H1 (cell line): Measurements from ENCODE around the gene CTSV. TPM values are rescaled to one million over a fixed set of nuclear protein-coding genes. Genes with fewer than 3 reads are reported as not detected.

Source experiments
- CTCF ChIA-PET: fragments of 300-600 bp; sonication (Branson Sonifier 250); formaldehyde crosslinking; loops from one replicate; lab custom pipeline; 2021; ENCODE audit not compliant: partially characterized antibody; lab: Charles Lee
- POLR2A ChIA-PET: fragments of 300-600 bp; sonication (Branson Sonifier 250); formaldehyde crosslinking; loops from one replicate; lab custom pipeline; 2021; ENCODE audit warnings: inconsistent platforms; ENCODE audit not compliant: partially characterized antibody; lab: Charles Lee
- DNase-seq, 2 experiments: peaks; one replicate each; pipeline versions ENCODE4 v3.0.0 to v3.0.0-alpha.2; 2010 to 2022; ENCODE audit warnings: low spot score in 2 of 2, low read depth in 1 of 2, mixed read lengths in 1 of 2
- FAIRE-seq: peaks from 2 replicates; lab custom pipeline; 2011; peaks lifted over from hg19 to GRCh38; lab: Jason Lieb, UNC
- H2AFZ ChIP-seq: 2 replicates; pipeline ENCODE4 v1.8.1; 2012; ENCODE audit warnings: low read length, inconsistent platforms
- H2AK5ac ChIP-seq: 2 replicates; pipeline ENCODE4 v1.6.1; 2013; ENCODE audit warnings: low read depth, low read length
- H2BK120ac ChIP-seq: replicated peaks from 2 replicates; pipeline ENCODE3; 2013; ENCODE audit warnings: low read depth, low read length, inconsistent platforms
- H2BK12ac ChIP-seq: 2 replicates; pipeline ENCODE4 v1.6.1; 2013; ENCODE audit warnings: low read depth, low read length
- H2BK15ac ChIP-seq: 2 replicates; pipeline ENCODE4 v1.6.1; 2013; ENCODE audit warnings: low read length
- H2BK20ac ChIP-seq: 2 replicates; pipeline ENCODE4 v1.6.1; 2013; ENCODE audit warnings: low read length
- H2BK5ac ChIP-seq: 2 replicates; pipeline ENCODE4 v1.6.1; 2013; ENCODE audit warnings: low read depth, low read length
- H3K14ac ChIP-seq: 2 replicates; pipeline ENCODE4 v1.6.1; 2013; ENCODE audit warnings: inconsistent platforms; ENCODE audit not compliant: insufficient read length
- H3K18ac ChIP-seq: 2 replicates; pipeline ENCODE4 v1.6.1; 2013; ENCODE audit warnings: low read length; ENCODE audit errors: extremely low read depth
- H3K23ac ChIP-seq: 2 replicates; pipeline ENCODE4 v1.6.1; 2013; ENCODE audit warnings: inconsistent platforms; ENCODE audit not compliant: insufficient read length
- H3K23me2 ChIP-seq: 2 replicates; pipeline ENCODE4 v1.6.1; 2013; ENCODE audit warnings: low read depth, low read length
- H3K27ac ChIP-seq: 2 replicates; pipeline ENCODE4 v1.6.1; 2011; ENCODE audit warnings: low read depth, low read length, inconsistent platforms
- H3K27me3 ChIP-seq, 4 experiments: replicated peaks in 1 of 4; 1 replicate in 1 of 4; 2 replicates in 3 of 4; pipeline versions ENCODE4 v1.6.1 to v1.8.1; 2011 to 2013; ENCODE audit warnings: low read length in 3 of 4, mild to moderate bottlenecking in 3 of 4, inconsistent platforms in 2 of 4, mixed read lengths in 2 of 4, moderate library complexity in 1 of 4; ENCODE audit not compliant: control insufficient read depth in 3 of 4, insufficient read depth in 3 of 4; ENCODE audit errors: extremely low read depth in 1 of 4
- H3K36me3 ChIP-seq, 4 experiments: 2 replicates each; pipeline versions ENCODE4 v1.6.1 to v1.8.1; 2011 to 2013; ENCODE audit warnings: mild to moderate bottlenecking in 4 of 4, low read length in 3 of 4, moderate library complexity in 2 of 4, control low read depth in 1 of 4, inconsistent platforms in 1 of 4; ENCODE audit not compliant: insufficient read depth in 4 of 4, control insufficient read depth in 2 of 4
- H3K4ac ChIP-seq: replicated peaks from 2 replicates; pipeline ENCODE3; 2013; ENCODE audit warnings: low read length, low read depth, mixed read lengths, inconsistent platforms; ENCODE audit not compliant: insufficient read length
- H3K4me1 ChIP-seq, 4 experiments: replicated peaks in 1 of 4; 1 replicate in 1 of 4; 2 replicates in 3 of 4; pipeline versions ENCODE4 v1.6.1 to v1.8.1; 2011 to 2013; ENCODE audit warnings: low read length in 3 of 4, inconsistent platforms in 2 of 4, mixed read lengths in 1 of 4; ENCODE audit not compliant: insufficient read depth in 4 of 4, control insufficient read depth in 3 of 4
- H3K4me2 ChIP-seq, 2 experiments: 2 replicates each; pipeline versions ENCODE4 v1.6.1 to v1.8.1; 2011 to 2013; ENCODE audit warnings: low read depth in 2 of 2, low read length in 2 of 2, control low read depth in 1 of 2, inconsistent platforms in 1 of 2, mild to moderate bottlenecking in 1 of 2; ENCODE audit not compliant: insufficient read depth in 1 of 2
- H3K4me3 ChIP-seq, 4 experiments: fragments of 200-600, 300-600 bp in 1 of 4; sonication (generic), shearing (Covaris generic), sonication (Bioruptor Twin) in 1 of 4; 2 replicates each; pipeline versions ENCODE4 v1.5.1 to v1.8.1; 2011 to 2016; ENCODE audit warnings: low read length in 4 of 4, low read depth in 3 of 4, control low read depth in 2 of 4, inconsistent platforms in 2 of 4, mild to moderate bottlenecking in 2 of 4, mixed read lengths in 1 of 4, moderate library complexity in 1 of 4; ENCODE audit not compliant: insufficient read depth in 2 of 4; ENCODE audit errors: extremely low read depth in 1 of 4
- H3K56ac ChIP-seq: replicated peaks from 2 replicates; pipeline ENCODE3; 2013; ENCODE audit warnings: low read depth, mild to moderate bottlenecking, mixed read lengths, low read length, inconsistent platforms; ENCODE audit not compliant: insufficient read length
- H3K79me1 ChIP-seq: 2 replicates; pipeline ENCODE4 v1.6.1; 2013; ENCODE audit warnings: low read depth, low read length, control low read depth
- H3K79me2 ChIP-seq, 2 experiments: 2 replicates each; pipeline versions ENCODE4 v1.6.1 to v1.8.1; 2012 to 2013; ENCODE audit warnings: low read length in 2 of 2, mild to moderate bottlenecking in 2 of 2, inconsistent platforms in 1 of 2; ENCODE audit not compliant: insufficient read depth in 2 of 2, control insufficient read depth in 1 of 2
- H3K9ac ChIP-seq, 4 experiments: replicated peaks in 1 of 4; 1 replicate in 1 of 4; 2 replicates in 3 of 4; pipeline versions ENCODE4 v1.6.1 to v1.8.1; 2011 to 2013; ENCODE audit warnings: low read depth in 3 of 4, low read length in 3 of 4, control low read depth in 2 of 4, mild to moderate bottlenecking in 2 of 4, moderate library complexity in 2 of 4, inconsistent platforms in 1 of 4; ENCODE audit errors: extremely low read depth in 1 of 4
- H3K9me3 ChIP-seq, 2 experiments: 2 replicates each; pipeline versions ENCODE4 v1.6.1 to v1.8.1; 2012 to 2013; ENCODE audit warnings: mild to moderate bottlenecking in 2 of 2, moderate library complexity in 2 of 2, control low read depth in 1 of 2, inconsistent platforms in 1 of 2, low read depth in 1 of 2, low read length in 1 of 2, mixed read lengths in 1 of 2; ENCODE audit not compliant: insufficient read depth in 2 of 2
- H4K20me1 ChIP-seq, 2 experiments: replicated peaks in 1 of 2; 2 replicates each; pipeline versions ENCODE3 to v1.8.1; 2011 to 2013; ENCODE audit warnings: inconsistent platforms in 2 of 2, low read length in 2 of 2, mild to moderate bottlenecking in 1 of 2; ENCODE audit not compliant: insufficient read depth in 2 of 2, control insufficient read depth in 1 of 2
- H4K5ac ChIP-seq: 2 replicates; pipeline ENCODE4 v1.6.1; 2013; ENCODE audit warnings: low read length, low read depth, mixed read lengths, inconsistent platforms; ENCODE audit not compliant: insufficient read length
- H4K8ac ChIP-seq: 2 replicates; pipeline ENCODE4 v1.8.0; 2013; ENCODE audit warnings: mild to moderate bottlenecking, moderate library complexity, low read length, inconsistent platforms; ENCODE audit not compliant: insufficient read depth; ENCODE audit errors: extremely low read depth
- H4K91ac ChIP-seq: replicated peaks from 2 replicates; pipeline ENCODE3; 2013; ENCODE audit warnings: low read length, mixed read lengths, inconsistent platforms; ENCODE audit not compliant: insufficient read length
- ASH2L ChIP-seq: fragments of 200-600, 300-600 bp; sonication (generic); IDR thresholded peaks from one replicate; pipeline ENCODE4 v1.7.1; 2017; ENCODE audit warnings: low read length
- CHD1 ChIP-seq: IDR thresholded peaks from 2 replicates; pipeline ENCODE4 v1.6.1; 2012; ENCODE audit warnings: low read depth, low read length, improper control_type of control experiment
- CHD2 ChIP-seq: IDR thresholded peaks from 2 replicates; pipeline ENCODE4 v1.6.1; 2012; ENCODE audit warnings: low read length, improper control_type of control experiment
- CTBP2 ChIP-seq: IDR thresholded peaks from 2 replicates; pipeline ENCODE4 v1.7.0; 2011; ENCODE audit warnings: borderline replicate concordance, mild to moderate bottlenecking, moderate library complexity, mixed read lengths, low read length; ENCODE audit not compliant: insufficient read depth, insufficient read length
- EZH2 ChIP-seq: fragments of 200-600 bp; sonication (generic); IDR thresholded peaks from 2 replicates; pipeline ENCODE4 v1.7.1; 2012; ENCODE audit warnings: low read depth, mild to moderate bottlenecking, moderate library complexity, low read length, inconsistent platforms; ENCODE audit not compliant: severe bottlenecking
- MAFK ChIP-seq: IDR thresholded peaks from 2 replicates; pipeline ENCODE4 v1.6.1; 2012; ENCODE audit warnings: low read depth, mild to moderate bottlenecking, improper control_type of control experiment, low read length
- POU5F1 ChIP-seq: IDR thresholded peaks from 2 replicates; pipeline ENCODE4 v1.6.1; 2011; ENCODE audit warnings: low read depth, mild to moderate bottlenecking, low read length, moderate library complexity
- RAD21 ChIP-seq, 2 experiments: IDR thresholded peaks in 1 of 2; conservative IDR thresholded peaks in 1 of 2; 2 replicates each; pipeline ENCODE4 v1.6.1; 2011; ENCODE audit warnings: low read depth in 2 of 2, low read length in 2 of 2, improper control_type of control experiment in 1 of 2, inconsistent platforms in 1 of 2, mild to moderate bottlenecking in 1 of 2, moderate library complexity in 1 of 2
- TEAD4 ChIP-seq: IDR thresholded peaks from 2 replicates; pipeline ENCODE4 v1.6.1; 2012; ENCODE audit warnings: low read depth, low read length, inconsistent platforms, mixed read lengths
- ZNF274 ChIP-seq: IDR thresholded peaks from 2 replicates; pipeline ENCODE4 v1.7.0; 2012; ENCODE audit warnings: low read length, borderline replicate concordance; ENCODE audit errors: extremely low read depth
- WGBS, 2 experiments: shearing (Covaris generic) in 1 of 2; methylation state at CpG; one replicate each; pipeline versions ENCODE4 v1.1.6 to v1.1.7; 2013 to 2015; ENCODE audit warnings: low lambda C conversion rate in 2 of 2, mixed read lengths in 2 of 2, inconsistent platforms in 1 of 2, low coverage in 1 of 2, missing lambda C conversion rate in 1 of 2; ENCODE audit not compliant: insufficient replicate concordance in 2 of 2, insufficient coverage in 1 of 2, insufficient read length in 1 of 2; ENCODE audit errors: extremely low coverage in 1 of 2, missing lambda C conversion rate in 1 of 2; 5-methylcytosine and 5-hydroxymethylcytosine counted together
- polyA plus RNA-seq, 7 experiments: library from polyadenylated mRNA; depleted of rRNA in 3 of 7; stranded (reverse) in 5 of 7; unstranded in 2 of 7; fragments of >200 nt in 5 of 7; fragments of 200-250 nt in 2 of 7; gene quantifications; 1 replicate in 5 of 7; 2 replicates in 1 of 7; 4 replicates in 1 of 7; pipeline versions ENCODE4 v1.2.1 to v1.2.3, GENCODE V29; 2011 to 2013; ENCODE audit warnings: missing spikeins in 2 of 7, mixed read lengths in 2 of 7
- total RNA-seq: library from RNA; stranded (reverse); fragmentation: NEBNext Ultra II Directional; extraction: Animal tissue kit (Norgen Biotek cat#: 25700); gene quantifications from 2 replicates; pipeline ENCODE4 v1.2.1, GENCODE V29; 2021

The CTSV gene
- total and polyA plus RNA-seq, 2 of the 8 experiments (the other 6 are each of a cell fraction or from before 2014, with no cell fraction given) = 91.0 to 114 TPM

- H3K23me2 ChIP-seq = no peaks in the 10 kb centered on the region
- POLR2A ChIA-PET = interaction anchor here (1.9 kb wide), 1 partner anchor 10 kb away, joined by 5 read pairs; no protein-coding TSS in a partner anchor
- H3K56ac ChIP-seq = no peak overlapping the region
- no peaks in the 10 kb centered on the region for H3K79me2 ChIP-seq
- no peaks in the 10 kb centered on the region for H3K9me3 ChIP-seq
- H3K4me1 ChIP-seq = peaks cover 0 to 4% (median 3%) of the 10 kb centered on the region in 4 experiments; a peak in 3 of 7 replicates
- H2BK120ac ChIP-seq = no peak overlapping the region
- H4K5ac ChIP-seq = no peak overlapping the region
- no peak overlapping the region for H3K9ac ChIP-seq
- WGBS, 2 experiments = 92% methylated on average over 25 of the region's 25 CpGs; no CpG with 5 or more reads in 1 of the 2 experiments
- H2AK5ac ChIP-seq = no peak overlapping the region
- H3K27me3 ChIP-seq = no peaks in the 10 kb centered on the region
- no peak overlapping the region for H3K27ac ChIP-seq
- H4K20me1 ChIP-seq = no peaks in the 10 kb centered on the region
- no peak overlapping the region for H3K4ac ChIP-seq
- H3K36me3 ChIP-seq = no peaks in the 10 kb centered on the region
- H3K23ac ChIP-seq = no peak overlapping the region
- no peak overlapping the region for H2AFZ ChIP-seq
- FAIRE-seq = no peak
- no peak overlapping the region for H2BK12ac ChIP-seq
- no peak overlapping the region for H2BK15ac ChIP-seq
- H3K4me2 ChIP-seq = no peak overlapping the region
- H3K14ac ChIP-seq = no peak overlapping the region
- CTCF ChIA-PET = interaction anchor here (0.6 to 1.1 kb wide), 2 partner anchors 18 to 319 kb away, joined by 3 read pairs; no protein-coding TSS in a partner anchor
- no peak overlapping the region for H2BK20ac ChIP-seq
- no peak for DNase-seq
- H4K91ac ChIP-seq = no peak overlapping the region
- H3K18ac ChIP-seq = no peak overlapping the region
- H2BK5ac ChIP-seq = no peak overlapping the region
- no peaks in the 10 kb centered on the region for H3K79me1 ChIP-seq
- H3K4me3 ChIP-seq = no peak overlapping the region
- H4K8ac ChIP-seq = no peak overlapping the region
- no peak for TF ChIP-seq MAFK
- TF ChIP-seq EZH2 = no peak
- TF ChIP-seq CHD2 = no peak
- TF ChIP-seq CTBP2 = no peak
- TF ChIP-seq POU5F1 = no peak
- TF ChIP-seq CHD1 = no peak
- TF ChIP-seq RAD21 (IDR thresholded peaks at IDR 0.05 in 1 of 2, conservative IDR thresholded peaks at IDR 0.05 in 1 of 2; ENCODE audit: low read depth in 2 of 2, low read length in 2 of 2) = no peak
- no peak for TF ChIP-seq TEAD4
- no peak for TF ChIP-seq ASH2L
- no peak for TF ChIP-seq ZNF274
Measured at GRCh38 chr9:97078362-97078761, 39.4 kb upstream of the CTSV start.
